ENCODE measurements around the gene OVAAL. TPM values are rescaled to one million over a fixed set of nuclear protein-coding genes. Genes with fewer than 3 reads are reported as not detected.

The OVAAL gene
- total RNA-seq, 2 donors from 2014 or later: 0.62 TPM; not detected in 1

- H3K36me3 ChIP-seq: no peaks in the 10 kb centered on the region
- H3K27me3 ChIP-seq (replicated peaks; ENCODE audit: insufficient read depth): no peaks in the 10 kb centered on the region
- peaks cover 6% of the 10 kb centered on the region for H3K4me1 ChIP-seq (replicated peaks)
- intact Hi-C loops (cut with DNase I): no loop called here
- DNase-seq (ENCODE audit: low spot score): no peak
- peak; percentile 14 for TF ChIP-seq POLR2AphosphoS5 (IDR thresholded peaks at IDR 0.05)
- TF ChIP-seq POLR2A (IDR thresholded peaks at IDR 0.05): no peak
- TF ChIP-seq CTCF (IDR thresholded peaks at IDR 0.05): no peak
- H3K4me3 ChIP-seq: no peak overlapping the region
- H3K27ac ChIP-seq: peak overlapping the region in 1 of 2 donors; percentile 28
- H3K9me3 ChIP-seq: no peaks in the 10 kb centered on the region
- WGBS: 19% methylated on average over 9 of the region's 9 CpGs
Measured at GRCh38 chr1:180611016-180611930, 52.5 kb downstream of the OVAAL start.

DNA sequence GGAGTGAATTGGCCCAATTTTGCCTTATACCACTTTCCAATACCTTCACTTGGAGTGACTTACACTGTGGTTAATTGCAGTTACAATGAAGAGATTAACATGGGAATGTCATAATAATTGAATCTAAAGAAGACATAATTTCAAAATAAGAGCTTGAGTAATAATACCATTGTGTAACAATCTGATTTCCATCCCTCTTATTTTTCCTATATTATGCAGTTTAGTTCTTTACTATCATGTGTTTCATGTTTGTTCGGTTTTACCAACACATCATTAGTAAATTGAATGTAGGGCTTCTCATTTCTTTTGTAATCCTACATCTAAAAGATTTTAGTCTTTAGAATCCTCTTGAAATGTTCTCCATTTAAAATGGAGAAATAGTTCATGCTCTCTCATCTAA, 53.9 kb downstream of the OVAAL start:
- Histone ChIP-seq H3K4me3 (no peak overlapping the region), H3K27ac (no peak overlapping the region), H3K27me3 (replicated peaks; ENCODE audit: insufficient read depth) (no peaks in the 10 kb centered on the region), H3K9me3 (no peaks in the 10 kb centered on the region), H3K4me1 (replicated peaks) (peaks cover 9% of the 10 kb centered on the region), H3K36me3 (no peaks in the 10 kb centered on the region)
- DNase-seq (ENCODE audit: low spot score): no peak
- TF ChIP-seq POLR2A (IDR thresholded peaks at IDR 0.05): no peak
- no peak for TF ChIP-seq CTCF (IDR thresholded peaks at IDR 0.05)
- TF ChIP-seq POLR2AphosphoS5 (IDR thresholded peaks at IDR 0.05): no peak
- 93% methylated on average over 1 of the region's 1 CpG for WGBS
- intact Hi-C loops (cut with DNase I): no loop called here

DNA sequence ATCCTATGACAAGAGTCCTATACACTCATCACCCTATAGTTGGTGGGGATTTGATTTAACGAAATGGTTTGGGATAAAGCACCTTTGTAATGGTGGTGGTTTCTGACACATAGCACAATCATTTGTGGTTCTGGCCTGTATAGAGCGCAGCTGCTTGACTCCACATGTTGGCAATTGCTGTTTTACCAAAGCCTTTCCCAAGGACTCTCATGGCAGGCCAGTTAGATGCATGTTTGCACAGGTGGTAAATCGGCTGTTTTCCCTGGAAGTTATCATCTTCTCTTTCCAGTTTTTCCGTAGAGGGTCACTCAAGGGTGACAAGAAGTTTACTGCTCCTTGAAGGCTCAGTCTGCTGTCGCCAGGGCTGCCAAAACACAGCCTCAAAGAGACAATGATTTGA, 56.0 kb downstream of the OVAAL start:
- intact Hi-C loops (cut with DNase I): no loop called here
- H3K27ac ChIP-seq: peak overlapping the region in 1 of 2 donors; percentile 1
- H3K36me3 ChIP-seq: no peaks in the 10 kb centered on the region
- no peak for DNase-seq (ENCODE audit: low spot score)
- H3K4me1 ChIP-seq (replicated peaks): peaks cover 9% of the 10 kb centered on the region
- TF ChIP-seq POLR2A (IDR thresholded peaks at IDR 0.05): no peak
- peak; percentile 6 for TF ChIP-seq POLR2AphosphoS5 (IDR thresholded peaks at IDR 0.05)
- H3K4me3 ChIP-seq: no peak overlapping the region
- no peaks in the 10 kb centered on the region for H3K27me3 ChIP-seq (replicated peaks; ENCODE audit: insufficient read depth)
- 42% methylated on average over 5 of the region's 5 CpGs for WGBS
- H3K9me3 ChIP-seq: no peaks in the 10 kb centered on the region

DNA sequence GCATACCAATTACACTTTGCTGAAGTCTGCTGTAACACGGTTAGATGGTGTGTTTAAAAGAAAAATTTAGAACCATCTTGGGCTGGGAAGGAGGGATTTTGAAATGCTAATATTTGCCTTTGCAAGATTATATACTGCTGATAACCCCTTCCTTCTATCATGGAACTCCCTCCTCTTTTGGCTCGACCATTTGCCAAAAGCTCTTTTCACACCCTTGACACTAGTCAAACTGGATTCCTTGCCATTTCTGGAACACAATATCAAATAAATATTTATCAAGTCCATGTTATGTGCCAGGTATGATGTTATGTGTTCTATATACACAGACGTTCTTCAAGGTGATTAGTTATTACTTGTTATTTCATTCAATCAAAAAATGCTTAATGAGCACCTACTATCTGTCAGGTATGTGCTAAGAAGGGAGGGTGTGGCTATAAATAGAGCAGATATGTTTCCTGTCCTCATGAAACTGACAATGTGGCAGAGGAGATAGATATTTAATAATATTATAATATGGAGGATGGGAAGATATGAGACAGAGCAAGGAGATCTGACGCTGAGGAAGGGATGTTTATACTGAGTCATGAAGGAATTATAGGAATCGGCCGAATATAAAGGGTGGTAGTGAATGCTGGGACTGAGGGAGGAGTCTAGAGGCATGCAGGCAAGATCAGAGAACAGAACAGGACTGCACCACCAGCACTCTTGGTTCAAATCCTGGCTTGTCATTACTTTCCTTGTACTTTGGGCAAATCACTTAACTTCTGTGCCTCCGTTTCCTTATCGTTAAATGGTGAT, 56.9 kb downstream of the OVAAL start:
- peak; percentile 59 for DNase-seq (ENCODE audit: low spot score)
- 43% methylated on average over 8 of the region's 8 CpGs for WGBS
- Histone ChIP-seq H3K4me3 (no peak overlapping the region), H3K27me3 (replicated peaks; ENCODE audit: insufficient read depth) (no peaks in the 10 kb centered on the region), H3K36me3 (no peaks in the 10 kb centered on the region), H3K4me1 (replicated peaks) (peaks cover 9% of the 10 kb centered on the region), H3K9me3 (no peaks in the 10 kb centered on the region), H3K27ac (peak overlapping the region in 1 of 2 donors; percentile 34)
- intact Hi-C loops (cut with DNase I): no loop called here
- TF ChIP-seq CTCF (IDR thresholded peaks at IDR 0.05): no peak
- TF ChIP-seq POLR2A (IDR thresholded peaks at IDR 0.05): no peak
- TF ChIP-seq POLR2AphosphoS5 (IDR thresholded peaks at IDR 0.05): peak; percentile 89

Small RNA genes within 50 kb of the gene (small RNA-seq; reads per million reads assigned to genes)
- gene RF00019: 0 reads per million in 2 donors

Other genes with a start within 250 kb of the OVAAL start
- 10 to 100 TPM; 41.9 to 50.0 TPM for gene ACBD6, start 56.4 kb upstream of the OVAAL start, total RNA-seq
- 10 to 100 TPM; 17.5 to 70.3 TPM for gene XPR1, start 73.1 kb downstream of the OVAAL start, total RNA-seq